Activated CD4-positive, alpha-beta T cell treated with anti-CD3 and anti-CD28 coated beads, Interleukin-2, amount 10 ng/mL, durations not matched to agents 24 days and 14 days (primary cell): Measurements from ENCODE around the gene CNPPD1. TPM values are rescaled to one million over a fixed set of nuclear protein-coding genes. Genes with fewer than 3 reads are reported as not detected.

Experiments used
- DNase-seq: peaks from one replicate; pipeline ENCODE4 v3.0.0; 2022
- H3K27ac Mint-ChIP-seq: one replicate; pipeline ENCODE4 v1.8.0; 2022; ENCODE audit warnings: mild to moderate bottlenecking, mixed read lengths
- H3K27me3 Mint-ChIP-seq: one replicate; pipeline ENCODE4 v1.8.0; 2022; ENCODE audit warnings: mixed read lengths
- H3K36me3 Mint-ChIP-seq: one replicate; pipeline ENCODE4 v1.8.0; 2022; ENCODE audit warnings: low read depth, mild to moderate bottlenecking, mixed read lengths
- H3K4me1 Mint-ChIP-seq: one replicate; pipeline ENCODE4 v1.8.0; 2021; ENCODE audit warnings: mixed read lengths
- H3K4me3 Mint-ChIP-seq: one replicate; pipeline ENCODE4 v1.8.0; 2022; ENCODE audit warnings: mild to moderate bottlenecking, moderate library complexity, mixed read lengths
- H3K9me3 Mint-ChIP-seq: one replicate; pipeline ENCODE4 v1.8.0; 2021; ENCODE audit warnings: mixed read lengths
- intact Hi-C: fragments of 100-400 bp; cut with micrococcal nuclease; formaldehyde crosslinking; loops from one replicate; pipeline ENCODE4 v1.15.1; 2023
- total RNA-seq: library from RNA; stranded (reverse); gene quantifications from 2 replicates; pipeline ENCODE4 v1.2.3, GENCODE V29; 2022

Gene CNPPD1
- total RNA-seq, 1 donor from 2014 or later, result 62.0 TPM

DNA sequence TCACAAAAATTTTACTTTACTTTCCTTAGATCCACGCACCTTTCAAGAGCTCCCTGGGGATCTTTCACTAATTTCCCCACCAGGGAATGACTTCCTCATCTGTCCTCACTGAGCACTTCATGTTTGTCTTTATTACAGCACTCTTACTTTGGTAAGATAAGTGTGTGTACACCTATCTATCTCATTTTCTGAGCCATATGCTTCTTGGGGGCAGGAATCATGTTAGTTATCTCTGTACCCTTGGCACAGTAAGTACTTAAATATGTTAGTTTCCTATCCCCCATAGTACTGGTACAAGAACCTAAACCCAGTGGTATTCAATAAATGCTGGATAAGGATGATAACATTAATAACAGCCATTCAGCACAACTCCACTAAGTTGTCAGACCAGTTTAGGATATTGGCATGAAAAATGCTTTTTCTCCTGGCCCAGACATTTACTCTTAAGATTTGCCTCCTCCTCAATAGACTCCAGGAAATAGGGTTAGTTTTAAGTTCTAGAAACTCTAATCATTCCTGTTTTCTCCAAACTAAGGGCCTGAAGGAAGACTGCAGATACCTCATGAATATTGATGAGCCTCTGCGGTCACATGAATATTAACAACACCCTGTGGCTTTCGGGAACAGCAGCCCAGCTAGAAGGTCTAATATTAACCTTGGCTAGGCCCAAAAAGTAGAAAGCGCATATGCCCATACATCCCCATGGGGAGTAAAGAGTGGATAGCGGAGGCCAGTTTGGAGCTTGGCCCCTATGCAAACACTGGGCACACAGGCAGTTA is 54.3 kb downstream of the CNPPD1 start:
- H3K4me1 Mint-ChIP-seq, result peaks cover 14% of the 10 kb centered on the region
- H3K36me3 Mint-ChIP-seq, result no peaks in the 10 kb centered on the region
- H3K4me3 Mint-ChIP-seq, result no peak overlapping the region
- no peak overlapping the region for H3K27ac Mint-ChIP-seq
- intact Hi-C loops, result no loop called here
- H3K27me3 Mint-ChIP-seq, result no peaks in the 10 kb centered on the region
- H3K9me3 Mint-ChIP-seq, result no peaks in the 10 kb centered on the region
- no peak for DNase-seq

Other genes with a start within 250 kb of the CNPPD1 start
- gene CDK5R2, start 217.3 kb downstream of the CNPPD1 start, total RNA-seq, result not detected in 2 replicates
- not detected in 2 replicates for gene FEV, start 191.7 kb downstream of the CNPPD1 start, total RNA-seq
- gene CRYBA2, start 183.5 kb downstream of the CNPPD1 start, total RNA-seq, result not detected in 2 replicates
- not detected in 2 replicates for gene CFAP65, start 135.4 kb downstream of the CNPPD1 start, total RNA-seq
- gene IHH, start 116.0 kb downstream of the CNPPD1 start, total RNA-seq, result not detected in 2 replicates
- gene NHEJ1, start 16.1 kb downstream of the CNPPD1 start, total RNA-seq, result 20.7 and 22.8 TPM in 2 replicates
- 1.8 and 2.3 TPM in 2 replicates for gene SLC23A3, start 6.9 kb downstream of the CNPPD1 start, total RNA-seq
- 54.1 and 57.4 TPM in 2 replicates for gene RETREG2, start 1.4 kb upstream of the CNPPD1 start, total RNA-seq
- gene ZFAND2B, start 29.9 kb upstream of the CNPPD1 start, total RNA-seq, result 36.7 and 37.4 TPM in 2 replicates
- 28.8 TPM in 2 replicates for gene ABCB6, start 42.0 kb upstream of the CNPPD1 start, total RNA-seq
- 61.6 and 67.2 TPM in 2 replicates for gene ATG9A, start 52.7 kb upstream of the CNPPD1 start, total RNA-seq
- 144 and 149 TPM in 2 replicates for gene ANKZF1, start 52.9 kb upstream of the CNPPD1 start, total RNA-seq
- gene GLB1L, start 68.5 kb upstream of the CNPPD1 start, total RNA-seq, result 4.6 and 4.9 TPM in 2 replicates
- 29.1 and 31.7 TPM in 2 replicates for gene STK16, start 68.6 kb upstream of the CNPPD1 start, total RNA-seq
- not detected in 2 replicates for gene TUBA4B, start 76.3 kb upstream of the CNPPD1 start, total RNA-seq
- gene TUBA4A, start 77.0 kb upstream of the CNPPD1 start, total RNA-seq, result 235 and 240 TPM in 2 replicates
- gene DNAJB2, start 102.4 kb upstream of the CNPPD1 start, total RNA-seq, result 49.7 and 52.4 TPM in 2 replicates
- 0.07 TPM in 1 of 2 replicates, not detected in the other for gene PTPRN, start 132.5 kb upstream of the CNPPD1 start, total RNA-seq
- gene RESP18, start 155.8 kb upstream of the CNPPD1 start, total RNA-seq, result not detected in 2 replicates
- 129 and 148 TPM in 2 replicates for gene DNPEP, start 211.0 kb upstream of the CNPPD1 start, total RNA-seq
- not detected in 2 replicates for gene DES, start 241.5 kb upstream of the CNPPD1 start, total RNA-seq